K562 (cell line): ENCODE data around the gene TSHR. TPM values are rescaled to one million over a fixed set of nuclear protein-coding genes. Genes with fewer than 3 reads are reported as not detected.

Experiments used
- ATAC-seq: fragments of 200-7000 bp; cut with Tn5 transposase; 3 replicates; pipeline ENCODE4 v1.9.1; 2020; ENCODE audit warnings: moderate library complexity
- BruUV-seq: library from RNA; stranded (reverse); fragments of 400-500 nt; replicated peaks from 2 replicates; lab custom pipeline; 2021; lab: Mats Ljungman, UMichigan
- CTCF ChIA-PET: fragments of 300-600 bp; formaldehyde crosslinking; extraction: SDS; loops from one replicate; lab custom pipeline; 2021; ENCODE audit warnings: low intra/inter-chr PET ratio; lab: Yijun Ruan, JAX
- POLR2A ChIA-PET: fragments of 300-600, 350-650 bp; sonication (Branson Sonifier 250); formaldehyde crosslinking; extraction: SDS; loops from one replicate; lab custom pipeline; 2021; ENCODE audit warnings: antibody characterized with exemption, inconsistent platforms; lab: Yijun Ruan, JAX
- DNase-seq, 4 experiments: peaks; one replicate each; pipeline versions ENCODE4 v3.0.0 to v3.0.0-alpha.2; 2011 to 2018; ENCODE audit warnings: low spot score in 3 of 4, mixed read lengths in 3 of 4; ENCODE audit errors: extremely low read depth in 1 of 4
- FAIRE-seq: peaks from 2 replicates; lab custom pipeline; 2011; peaks lifted over from hg19 to GRCh38; lab: Jason Lieb, UNC
- H2AFZ ChIP-seq: 2 replicates; pipeline ENCODE4 v1.6.0; 2011; ENCODE audit warnings: low read depth, low read length, control low read depth, inconsistent platforms
- H3K27ac ChIP-seq: fragments of 200-600 bp; 3 replicates; pipeline ENCODE4 v1.8.0; 2011; ENCODE audit warnings: low read depth, mild to moderate bottlenecking, control low read depth, inconsistent platforms, low read length, moderate library complexity, mixed read lengths; ENCODE audit errors: extremely low read depth
- H3K27me3 ChIP-seq, 2 experiments: fragments of 300-600 bp in 1 of 2; 2 replicates in 1 of 2; 3 replicates in 1 of 2; pipeline versions ENCODE4 v1.6.0 to v1.8.0; 2011; ENCODE audit warnings: inconsistent platforms in 2 of 2, low read length in 2 of 2, mild to moderate bottlenecking in 1 of 2, mixed read lengths in 1 of 2, moderate library complexity in 1 of 2; ENCODE audit not compliant: control insufficient read depth in 2 of 2, insufficient read depth in 2 of 2
- H3K36me3 ChIP-seq: fragments of 300-600 bp; 3 replicates; pipeline ENCODE4 v1.8.0; 2011; ENCODE audit warnings: mild to moderate bottlenecking, low read length, inconsistent platforms; ENCODE audit not compliant: control insufficient read depth, insufficient read depth
- H3K4me1 ChIP-seq, 2 experiments: fragments of 200-600 bp in 1 of 2; replicated peaks in 1 of 2; 2 replicates in 1 of 2; 3 replicates in 1 of 2; pipeline versions ENCODE4 v1.5.1 to v1.8.0; 2011; ENCODE audit warnings: inconsistent platforms in 2 of 2, low read length in 2 of 2, mild to moderate bottlenecking in 1 of 2, mixed read lengths in 1 of 2, moderate library complexity in 1 of 2; ENCODE audit not compliant: control insufficient read depth in 2 of 2, insufficient read depth in 2 of 2
- H3K4me2 ChIP-seq: 2 replicates; pipeline ENCODE4 v1.6.1; 2011; ENCODE audit warnings: low read length, control low read depth, inconsistent platforms, mixed read lengths; ENCODE audit not compliant: insufficient read depth
- H3K4me3 ChIP-seq: fragments of 200-600 bp; sonication (generic), shearing (Covaris generic); 2 replicates; pipeline ENCODE4 v1.5.1; 2016; ENCODE audit warnings: control low read depth, inconsistent platforms
- H3K79me2 ChIP-seq: fragments of 200-600 bp; 3 replicates; pipeline ENCODE4 v1.8.0; 2011; ENCODE audit warnings: low read length, inconsistent platforms; ENCODE audit not compliant: control insufficient read depth, insufficient read depth
- H3K9ac ChIP-seq, 2 experiments: 2 replicates each; pipeline versions ENCODE4 v1.6.0 to v1.6.1; 2011; ENCODE audit warnings: low read depth in 2 of 2, low read length in 2 of 2, control low read depth in 1 of 2, inconsistent platforms in 1 of 2, mild to moderate bottlenecking in 1 of 2, mixed read lengths in 1 of 2; ENCODE audit not compliant: insufficient read depth in 1 of 2
- H3K9me1 ChIP-seq: one replicate; pipeline ENCODE4 v1.6.0; 2011; ENCODE audit warnings: inconsistent platforms, mild to moderate bottlenecking, low read length, moderate library complexity; ENCODE audit not compliant: control insufficient read depth, insufficient read depth
- H3K9me3 ChIP-seq: replicated peaks from 2 replicates; pipeline ENCODE4 v1.5.1; 2011; ENCODE audit warnings: low read depth, low read length, inconsistent platforms; ENCODE audit not compliant: control insufficient read depth, insufficient read depth
- H4K20me1 ChIP-seq: replicated peaks from 2 replicates; pipeline ENCODE4 v1.6.1; 2011; ENCODE audit warnings: low read length, inconsistent platforms, mixed read lengths; ENCODE audit not compliant: control insufficient read depth, insufficient read depth
- FOXA3 ChIP-seq, 2 experiments: fragments of 450-650 bp in 1 of 2; sonication (generic) in 1 of 2; formaldehyde crosslinking; IDR thresholded peaks in 1 of 2; conservative IDR thresholded peaks in 1 of 2; 2 replicates each; pipeline versions ENCODE4 v1.4.0 to v1.8.0; 2020 to 2022; ENCODE audit warnings: mild to moderate bottlenecking in 2 of 2, missing genetic modification reagents in 1 of 2
- MAFG ChIP-seq: fragments of 450-650 bp; conservative IDR thresholded peaks from 2 replicates; pipeline ENCODE4 v1.6.1; 2016; ENCODE audit warnings: missing genetic modification characterization, missing compliant biosample characterization
- MCM3 ChIP-seq: fragments of 450-650 bp; IDR thresholded peaks from 2 replicates; pipeline ENCODE4 v1.6.1; 2016
- NR2F6 ChIP-seq: fragments of 450-650 bp; formaldehyde crosslinking; IDR thresholded peaks from 2 replicates; pipeline ENCODE4 v1.4.0; 2020; ENCODE audit warnings: mild to moderate bottlenecking
- NR3C1 ChIP-seq: sonication (generic); formaldehyde crosslinking; IDR thresholded peaks from 2 replicates; pipeline ENCODE4 v1.8.1; 2022; ENCODE audit warnings: missing genetic modification reagents
- SRSF1 ChIP-seq: fragments of 200-400 bp; formaldehyde crosslinking; IDR thresholded peaks from 2 replicates; pipeline ENCODE4 v1.6.1; 2017; ENCODE audit warnings: mild to moderate bottlenecking, low read depth, low read length, moderate library complexity
- ZNF311 ChIP-seq: fragments of 250-450 bp; sonication (Bioruptor Pico); IDR thresholded peaks from 2 replicates; pipeline ENCODE4 v1.4.0; 2020; ENCODE audit warnings: mild to moderate bottlenecking, moderate library complexity
- WGBS: fragments of 100-300 bp; shearing (Covaris generic); methylation state at CpG from one replicate; pipeline ENCODE4 v1.1.6; 2016; ENCODE audit warnings: low coverage, mixed read lengths; ENCODE audit not compliant: insufficient coverage; ENCODE audit errors: missing lambda C conversion rate; 5-methylcytosine and 5-hydroxymethylcytosine counted together
- in situ Hi-C: fragments of 300-500 bp; cut with MboI; formaldehyde crosslinking; loops from 4 replicates; pipeline ENCODE4 v1.15.0; 2018; ENCODE audit warnings: inconsistent platforms, mixed read lengths
- intact Hi-C: fragments of 100-400 bp; cut with micrococcal nuclease; formaldehyde crosslinking; loops from 2 replicates; pipeline ENCODE4 v1.14.2; 2022
- polyA plus RNA-seq, 8 experiments: library from polyadenylated mRNA; depleted of rRNA in 4 of 8; stranded (reverse) in 5 of 8; unstranded in 3 of 8; fragments of >200 nt; fragmentation: Nextera tagmentation in 2 of 8; fragmentation: Illumina TruSeq in 1 of 8; extraction: Ambion mirVana in 2 of 8; extraction: Trizol in 1 of 8; gene quantifications; 2 replicates each; pipeline versions ENCODE4 v1.2.1 to v1.2.3, GENCODE V29; 2011 to 2014; ENCODE audit warnings: inconsistent platforms in 1 of 8, missing spikeins in 1 of 8
- total RNA-seq, 7 experiments: library from RNA; depleted of rRNA in 6 of 7; stranded (reverse); fragments of >200 nt in 6 of 7; fragmentation: Illumina TruSeq in 2 of 7; extraction: Trizol in 2 of 7; gene quantifications; 2 replicates each; pipeline versions ENCODE4 v1.2.1 to v1.2.3, GENCODE V29; 2011 to 2021; ENCODE audit warnings: low replicate concordance in 1 of 7
- TF ChIP-seq, protein P1 (sequence below): sonication (generic); IDR thresholded peaks from 2 replicates; pipeline ENCODE4 v1.6.1; 2016

TSHR gene
- total and polyA plus RNA-seq, 9 of the 15 experiments (the other 6 are each of a cell fraction or from before 2014, with no cell fraction given) = 0.01 to 0.10 TPM; not detected in 7

DNA sequence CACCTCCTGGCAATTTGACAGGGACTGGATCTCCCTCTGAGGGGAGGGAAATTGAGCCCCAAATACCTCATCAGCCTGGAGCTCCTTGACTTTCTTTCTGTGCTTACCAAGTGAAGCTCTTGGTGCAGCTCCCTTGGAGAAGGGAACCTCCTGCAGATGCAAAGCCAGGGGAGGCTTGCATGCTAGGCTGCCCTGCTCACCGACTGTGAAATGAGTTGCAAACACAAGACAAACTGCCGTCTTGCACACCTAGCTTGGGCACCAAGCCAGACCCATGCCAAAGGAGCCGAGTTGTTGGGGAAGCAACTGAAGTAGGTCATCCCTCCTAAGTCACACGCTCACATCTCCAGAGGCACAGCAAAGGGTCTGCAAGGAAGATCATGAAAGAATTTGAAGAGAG is 170.1 kb downstream of the TSHR start:
- ChIA-PET CTCF (no interaction called here), POLR2A (no interaction called here)
- Histone ChIP-seq H3K9ac (no peak overlapping the region), H3K9me1 (no peaks in the 10 kb centered on the region), H2AFZ (no peak overlapping the region), H3K9me3 (peaks cover 3% of the 10 kb centered on the region; the same call in 1 of the 2 replicates), H3K4me2 (no peak overlapping the region), H3K36me3 (no peaks in the 10 kb centered on the region), H3K4me3 (no peak overlapping the region), H3K27ac (no peak overlapping the region), H3K4me1 (no peaks in the 10 kb centered on the region), H3K27me3 (no peaks in the 10 kb centered on the region), H3K79me2 (no peaks in the 10 kb centered on the region), H4K20me1 (no peaks in the 10 kb centered on the region)
- no TSS peak for BruUV-seq
- TF ChIP-seq MCM3 (no peak), NR2F6 (CRISPR knock-in tag) (no peak), ZNF311 (CRISPR knock-in tag) (no peak), FOXA3 (CRISPR knock-in tag; conservative IDR thresholded peaks at IDR 0.05 in 1 of 2, IDR thresholded peaks at IDR 0.05 in 1 of 2) (no peak), SRSF1 (no peak), MAFG (no peak), NR3C1 (no peak)
- TF ChIP-seq, protein P1, sequence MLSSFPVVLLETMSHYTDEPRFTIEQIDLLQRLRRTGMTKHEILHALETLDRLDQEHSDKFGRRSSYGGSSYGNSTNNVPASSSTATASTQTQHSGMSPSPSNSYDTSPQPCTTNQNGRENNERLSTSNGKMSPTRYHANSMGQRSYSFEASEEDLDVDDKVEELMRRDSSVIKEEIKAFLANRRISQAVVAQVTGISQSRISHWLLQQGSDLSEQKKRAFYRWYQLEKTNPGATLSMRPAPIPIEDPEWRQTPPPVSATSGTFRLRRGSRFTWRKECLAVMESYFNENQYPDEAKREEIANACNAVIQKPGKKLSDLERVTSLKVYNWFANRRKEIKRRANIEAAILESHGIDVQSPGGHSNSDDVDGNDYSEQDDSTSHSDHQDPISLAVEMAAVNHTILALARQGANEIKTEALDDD = no peak
- FAIRE-seq (no peak), ATAC-seq (no peak), DNase-seq (no peak)
- WGBS = 0% methylated on average over 4 of the region's 4 CpGs
- intact Hi-C loops = no loop called here
- in situ Hi-C loops = no loop called here
